GM19351 (cell line): ENCODE data around the gene GRID1.
A peak's percentile ranks its signal among the peaks of the same experiment; 100 is the strongest.

Experiments used
- ATAC-seq: cut with Tn5 transposase; IDR thresholded peaks from one replicate; pipeline ENCODE4 v1.9.1; 2021; ENCODE audit warnings: mild to moderate bottlenecking, moderate library complexity; ENCODE audit not compliant: unreplicated experiment

The GRID1 gene

GRCh38 chr10:86340176-86340990 is 26.2 kb downstream of the GRID1 start:
- ATAC-seq: no peak

- ATAC-seq: no peak
Measured at GRCh38 chr10:86339226-86339865, 27.2 kb downstream of the GRID1 start.

- ATAC-seq: peak; percentile 83
Measured at GRCh38 chr10:86337121-86337601, 29.4 kb downstream of the GRID1 start.

- no peak for ATAC-seq
Measured at GRCh38 chr10:86336341-86336740, 30.3 kb downstream of the GRID1 start.

- ATAC-seq: no peak
Measured at GRCh38 chr10:86335831-86336230, 30.8 kb downstream of the GRID1 start.

- ATAC-seq: no peak
Measured at GRCh38 chr10:86335257-86335656, 31.3 kb downstream of the GRID1 start.

- ATAC-seq: no peak
Measured at GRCh38 chr10:86334488-86335085, 32.0 kb downstream of the GRID1 start.

- no peak for ATAC-seq
Measured at GRCh38 chr10:86333826-86334487, 32.6 kb downstream of the GRID1 start.

GRCh38 chr10:86331861-86332260 is 34.7 kb downstream of the GRID1 start:
- no peak for ATAC-seq

- ATAC-seq: no peak
Measured at GRCh38 chr10:86330778-86331763, 35.5 kb downstream of the GRID1 start.

- no peak for ATAC-seq
Measured at GRCh38 chr10:86329896-86330680, 36.5 kb downstream of the GRID1 start.

GRCh38 chr10:86329093-86329710 is 37.4 kb downstream of the GRID1 start:
- no peak for ATAC-seq

GRCh38 chr10:86327954-86328725 is 38.5 kb downstream of the GRID1 start:
- ATAC-seq: no peak

- no peak for ATAC-seq
Measured at GRCh38 chr10:86325158-86325557, 41.4 kb downstream of the GRID1 start.

GRCh38 chr10:86321568-86321967 is 45.0 kb downstream of the GRID1 start:
- ATAC-seq: no peak

GRCh38 chr10:86319676-86320075 is 46.9 kb downstream of the GRID1 start:
- no peak for ATAC-seq

GRCh38 chr10:86317949-86318725 is 48.5 kb downstream of the GRID1 start:
- ATAC-seq: no peak
